ENCODE results near the gene GHSR. TPM values are rescaled to one million over a fixed set of nuclear protein-coding genes. Genes with fewer than 3 reads are reported as not detected.
A peak's percentile ranks its signal among the peaks of the same experiment; 100 is the strongest.

The GHSR gene
- total RNA-seq, 1 experiment from 2014 or later: not detected

GRCh38 chr3:172410702-172411477 is 37.4 kb downstream of the GHSR start:
- ChIA-PET POLR2A (no interaction called here), CTCF (interaction anchor here (0.8 to 0.9 kb wide), 2 partner anchors 16 to 51 kb away, joined by 3 to 4 read pairs; no protein-coding TSS in a partner anchor)
- intact Hi-C loops (cut with micrococcal nuclease; ENCODE audit: unreplicated experiment) (no loop called here), in situ Hi-C loops (cut with HindIII; ENCODE audit: low pct_unique_long_range_greater_than_20kb, low sequenced_read_pairs) (no loop called here)
- H3K9me3 ChIP-seq (ENCODE audit: control insufficient read depth, insufficient read depth, low read depth, low read length): no peaks in the 10 kb centered on the region
- no peaks in the 10 kb centered on the region for H3K36me3 ChIP-seq (ENCODE audit: control insufficient read depth, insufficient read depth, low read length)
- ATAC-seq (peak; percentile 56), DNase-seq (ENCODE audit: low read depth, low spot score) (no peak)
- TF ChIP-seq SIN3A (IDR thresholded peaks at IDR 0.05; ENCODE audit: borderline replicate concordance, insufficient read depth, low read depth, low read length) (no peak), TCF7L2 (IDR thresholded peaks at IDR 0.05; ENCODE audit: low read depth, low read length) (no peak), REST (IDR thresholded peaks at IDR 0.05; ENCODE audit: insufficient read depth in 1 of 2, low read depth in 2 of 2, low read length in 1 of 2) (no peak), POLR2AphosphoS5 (IDR thresholded peaks at IDR 0.05; ENCODE audit: low read depth, low read length) (no peak)
- TF ChIP-seq, protein P1, sequence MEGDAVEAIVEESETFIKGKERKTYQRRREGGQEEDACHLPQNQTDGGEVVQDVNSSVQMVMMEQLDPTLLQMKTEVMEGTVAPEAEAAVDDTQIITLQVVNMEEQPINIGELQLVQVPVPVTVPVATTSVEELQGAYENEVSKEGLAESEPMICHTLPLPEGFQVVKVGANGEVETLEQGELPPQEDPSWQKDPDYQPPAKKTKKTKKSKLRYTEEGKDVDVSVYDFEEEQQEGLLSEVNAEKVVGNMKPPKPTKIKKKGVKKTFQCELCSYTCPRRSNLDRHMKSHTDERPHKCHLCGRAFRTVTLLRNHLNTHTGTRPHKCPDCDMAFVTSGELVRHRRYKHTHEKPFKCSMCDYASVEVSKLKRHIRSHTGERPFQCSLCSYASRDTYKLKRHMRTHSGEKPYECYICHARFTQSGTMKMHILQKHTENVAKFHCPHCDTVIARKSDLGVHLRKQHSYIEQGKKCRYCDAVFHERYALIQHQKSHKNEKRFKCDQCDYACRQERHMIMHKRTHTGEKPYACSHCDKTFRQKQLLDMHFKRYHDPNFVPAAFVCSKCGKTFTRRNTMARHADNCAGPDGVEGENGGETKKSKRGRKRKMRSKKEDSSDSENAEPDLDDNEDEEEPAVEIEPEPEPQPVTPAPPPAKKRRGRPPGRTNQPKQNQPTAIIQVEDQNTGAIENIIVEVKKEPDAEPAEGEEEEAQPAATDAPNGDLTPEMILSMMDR (IDR thresholded peaks at IDR 0.05): no peak
- no peak overlapping the region for H3K4me3 ChIP-seq (ENCODE audit: low read depth in 2 of 2, low read length in 2 of 2)
- no TSS peak for BruUV-seq (replicated peaks)
- H3K27me3 ChIP-seq (ENCODE audit: control insufficient read depth, insufficient read depth, low read length): no peaks in the 10 kb centered on the region; the same call in 1 of the 2 replicates
- H3K27ac ChIP-seq (ENCODE audit: low read length): no peak overlapping the region
- H3K4me1 ChIP-seq (ENCODE audit: control insufficient read depth, insufficient read depth, low read length): no peaks in the 10 kb centered on the region

GRCh38 chr3:172407872-172408271 is 40.4 kb downstream of the GHSR start:
- no peaks in the 10 kb centered on the region; the same call in 1 of the 2 replicates for H3K27me3 ChIP-seq (ENCODE audit: control insufficient read depth, insufficient read depth, low read length)
- H3K27ac ChIP-seq (ENCODE audit: low read length): no peak overlapping the region
- intact Hi-C loops (cut with micrococcal nuclease; ENCODE audit: unreplicated experiment): loop anchor here (10.0 kb wide), 2 partner anchors 67 to 257 kb away; no protein-coding TSS in a partner anchor
- ChIA-PET POLR2A (no interaction called here), CTCF (no interaction called here)
- BruUV-seq (replicated peaks): no TSS peak
- no peak overlapping the region for H3K4me3 ChIP-seq (ENCODE audit: low read depth in 2 of 2, low read length in 2 of 2)
- H3K36me3 ChIP-seq (ENCODE audit: control insufficient read depth, insufficient read depth, low read length): no peaks in the 10 kb centered on the region
- in situ Hi-C loops (cut with HindIII; ENCODE audit: low pct_unique_long_range_greater_than_20kb, low sequenced_read_pairs): no loop called here
- TF ChIP-seq POLR2AphosphoS5 (IDR thresholded peaks at IDR 0.05; ENCODE audit: low read depth, low read length) (no peak), SIN3A (IDR thresholded peaks at IDR 0.05; ENCODE audit: borderline replicate concordance, insufficient read depth, low read depth, low read length) (no peak), REST (IDR thresholded peaks at IDR 0.05; ENCODE audit: insufficient read depth in 1 of 2, low read depth in 2 of 2, low read length in 1 of 2) (no peak)
- TF ChIP-seq, protein P1 (IDR thresholded peaks at IDR 0.05): no peak
- no peaks in the 10 kb centered on the region for H3K9me3 ChIP-seq (ENCODE audit: control insufficient read depth, insufficient read depth, low read depth, low read length)
- no peaks in the 10 kb centered on the region for H3K4me1 ChIP-seq (ENCODE audit: control insufficient read depth, insufficient read depth, low read length)
- ATAC-seq (no peak), DNase-seq (ENCODE audit: low read depth, low spot score) (no peak)
